Spleen (tissue), 11 donors: ENCODE measurements around the gene ARTN. TPM values are rescaled to one million over a fixed set of nuclear protein-coding genes. Genes with fewer than 3 reads are reported as not detected.
A peak's percentile ranks its signal among the peaks of the same experiment; 100 is the strongest.

Source experiments
- DNase-seq: peaks from one replicate; pipeline ENCODE4 v3.0.0-alpha.2; 2020
- H3K27ac ChIP-seq, 8 donors: fragments of 200-600 bp; sonication (generic) in 7 of 8; 1 replicate in 4 of 8; 2 replicates in 4 of 8; pipeline versions ENCODE4 v1.5.0 to v1.8.0; 2016 to 2021; ENCODE audit warnings: inconsistent platforms in 4 of 8, mild to moderate bottlenecking in 4 of 8, moderate library complexity in 1 of 8
- H3K27me3 ChIP-seq, 7 donors: fragments of 200-600 bp; sonication (generic) in 6 of 7; replicated peaks in 1 of 7; 1 replicate in 4 of 7; 2 replicates in 3 of 7; pipeline versions ENCODE4 v1.5.0 to v1.8.0; 2016 to 2021; ENCODE audit warnings: inconsistent platforms in 3 of 7, mild to moderate bottlenecking in 1 of 7
- H3K36me3 ChIP-seq, 6 donors: fragments of 200-600 bp; sonication (generic) in 5 of 6; 1 replicate in 4 of 6; 2 replicates in 2 of 6; pipeline versions ENCODE4 v1.5.0 to v1.8.0; 2016 to 2021; ENCODE audit warnings: inconsistent platforms in 2 of 6
- H3K4me1 ChIP-seq, 6 donors: fragments of 200-600 bp; sonication (generic) in 5 of 6; 1 replicate in 3 of 6; 2 replicates in 3 of 6; pipeline versions ENCODE4 v1.5.0 to v1.8.0; 2016 to 2021; ENCODE audit warnings: inconsistent platforms in 3 of 6
- H3K4me3 ChIP-seq, 8 donors: fragments of 200-600 bp; sonication (generic) in 7 of 8; 1 replicate in 4 of 8; 2 replicates in 4 of 8; pipeline versions ENCODE4 v1.5.0 to v1.8.0; 2016 to 2021; ENCODE audit warnings: inconsistent platforms in 4 of 8, mild to moderate bottlenecking in 4 of 8, moderate library complexity in 2 of 8
- H3K9me3 ChIP-seq, 8 donors: fragments of 200-600 bp; sonication (generic) in 7 of 8; 1 replicate in 4 of 8; 2 replicates in 4 of 8; pipeline versions ENCODE4 v1.5.0 to v1.8.0; 2016 to 2021; ENCODE audit warnings: inconsistent platforms in 4 of 8
- POLR2A ChIP-seq, 3 donors: fragments of 450-650 bp; IDR thresholded peaks; one replicate each; pipeline ENCODE4 v1.5.1; 2017; ENCODE audit warnings: antibody characterized with exemption in 3 of 3, mild to moderate bottlenecking in 1 of 3
- POLR2AphosphoS5 ChIP-seq, 3 donors: sonication (generic); formaldehyde crosslinking; IDR thresholded peaks; one replicate each; pipeline ENCODE4 v1.5.1; 2017; ENCODE audit warnings: antibody characterized with exemption in 3 of 3
- WGBS, 5 donors: extraction: QIAGEN DNeasy Blood & Tissue Kit in 3 of 5; methylation state at CpG; one replicate each; pipeline versions ENCODE4 v1.1.5 to v1.1.7; 2013 to 2018; 5-methylcytosine and 5-hydroxymethylcytosine counted together
- intact Hi-C: fragments of 100-400 bp; cut with DNase I; formaldehyde crosslinking; loops from one replicate; pipeline ENCODE4 v1.15.0; 2023; ENCODE audit warnings: low total_unique reads
- polyA plus RNA-seq, 3 donors: library from polyadenylated mRNA; stranded (reverse); fragments of 200-250 nt; gene quantifications; one replicate each; pipeline ENCODE4 v1.2.1, GENCODE V29; 2013
- total RNA-seq, 7 donors: library from RNA; depleted of rRNA in 3 of 7; stranded (reverse); fragments of >200 nt in 3 of 7; fragmentation: NEBNext Ultra II Directional in 4 of 7; extraction: Animal tissue kit (Norgen Biotek cat#: 25700) in 4 of 7; gene quantifications; one replicate each; pipeline versions ENCODE4 v1.1.0 to v1.2.1, GENCODE V29; 2016 to 2021
- TF ChIP-seq, protein P1 (sequence below), 11 experiments: fragments of 200-600 bp in 7 of 11; fragments of 450-650 bp in 4 of 11; sonication (generic) in 4 of 11; IDR thresholded peaks in 8 of 11; conservative IDR thresholded peaks in 3 of 11; 1 replicate in 7 of 11; 2 replicates in 4 of 11; pipeline versions ENCODE4 v1.4.0 to v1.8.0; 2016 to 2021; ENCODE audit warnings: antibody characterized with exemption in 11 of 11, inconsistent platforms in 4 of 11, mild to moderate bottlenecking in 1 of 11
- donor health status: healthy with polysubstance abuse.
- donor health status: DM: no; HTN: no; CAD: no; lungs with moderate emphysema.
- donor health status: DM: no; HTN: no; CAD: no.
- donor health status: Bipolar disorder and iron deficiency.
- donor health status: healthy.
- donor health status: DM: no; HTN: no; CAD: no.
- donor health status: DM: yes; HTN: yes; CAD: no.

ARTN gene
- total and polyA plus RNA-seq, 10 donors: 0.35 to 2.1 (median 0.72) TPM; not detected in 4

DNA sequence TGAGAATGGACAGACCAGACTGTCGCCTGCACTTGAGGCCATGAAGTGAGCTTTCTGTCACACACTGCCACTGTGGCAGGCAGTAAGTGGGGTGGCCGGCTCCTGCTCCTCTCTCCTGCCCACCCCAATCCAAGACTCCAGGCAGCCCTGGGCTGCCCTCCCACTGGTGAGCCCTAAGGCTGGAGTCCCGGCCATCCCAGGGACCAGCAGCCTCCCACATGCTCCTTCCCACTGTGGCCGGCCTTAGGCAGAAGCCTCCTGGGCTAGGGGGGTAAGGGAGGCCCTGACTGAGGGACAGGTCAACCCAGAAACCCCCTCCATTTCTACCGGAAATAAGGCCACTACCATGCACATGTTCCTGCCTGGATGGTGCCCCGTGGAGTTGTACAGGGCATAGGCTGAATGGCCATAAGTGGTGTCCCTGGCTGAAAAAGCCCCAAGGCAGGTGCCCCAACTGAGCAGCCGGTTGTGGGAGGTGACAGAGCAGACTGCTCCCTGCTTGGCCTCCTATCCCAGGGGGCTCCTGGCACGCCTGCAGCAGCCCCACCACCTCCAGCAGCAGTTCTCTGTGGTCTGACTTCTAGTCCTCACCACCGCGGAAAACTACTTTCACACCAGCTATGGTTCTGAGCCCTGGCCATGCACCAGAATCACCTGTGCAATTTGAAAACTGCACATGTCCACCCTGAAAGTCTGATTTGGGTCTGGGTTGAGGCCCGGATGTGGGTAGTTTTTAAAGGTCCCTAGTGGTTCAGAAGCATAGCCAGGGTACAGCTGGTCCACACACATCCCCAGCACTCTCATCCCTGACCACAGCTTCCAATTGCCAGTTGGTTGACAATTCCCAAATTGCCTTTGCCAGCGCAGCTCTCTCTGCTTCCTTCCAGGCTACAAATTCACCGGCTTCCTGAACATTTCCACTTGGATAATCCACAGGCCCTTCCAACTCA, 1.6 kb upstream of the ARTN start:
- Histone ChIP-seq H3K4me3 (no peak overlapping the region), H3K4me1 (peaks cover 7 to 41% (median 34%) of the 10 kb centered on the region in 6 donors), H3K36me3 (peaks cover 0 to 12% (median 2%) of the 10 kb centered on the region in 6 donors), H3K27ac (no peak overlapping the region), H3K27me3 (peaks cover 0 to 47% (median 31%) of the 10 kb centered on the region in 7 donors), H3K9me3 (no peaks in the 10 kb centered on the region)
- DNase-seq: no peak
- intact Hi-C loops: loop anchor here (5.0 to 10.0 kb wide), 2 partner anchors 170 to 407 kb away; no protein-coding TSS in a partner anchor
- TF ChIP-seq POLR2A (IDR thresholded peaks at IDR 0.05) (no peak), POLR2AphosphoS5 (IDR thresholded peaks at IDR 0.05) (no peak)
- TF ChIP-seq, protein P1, sequence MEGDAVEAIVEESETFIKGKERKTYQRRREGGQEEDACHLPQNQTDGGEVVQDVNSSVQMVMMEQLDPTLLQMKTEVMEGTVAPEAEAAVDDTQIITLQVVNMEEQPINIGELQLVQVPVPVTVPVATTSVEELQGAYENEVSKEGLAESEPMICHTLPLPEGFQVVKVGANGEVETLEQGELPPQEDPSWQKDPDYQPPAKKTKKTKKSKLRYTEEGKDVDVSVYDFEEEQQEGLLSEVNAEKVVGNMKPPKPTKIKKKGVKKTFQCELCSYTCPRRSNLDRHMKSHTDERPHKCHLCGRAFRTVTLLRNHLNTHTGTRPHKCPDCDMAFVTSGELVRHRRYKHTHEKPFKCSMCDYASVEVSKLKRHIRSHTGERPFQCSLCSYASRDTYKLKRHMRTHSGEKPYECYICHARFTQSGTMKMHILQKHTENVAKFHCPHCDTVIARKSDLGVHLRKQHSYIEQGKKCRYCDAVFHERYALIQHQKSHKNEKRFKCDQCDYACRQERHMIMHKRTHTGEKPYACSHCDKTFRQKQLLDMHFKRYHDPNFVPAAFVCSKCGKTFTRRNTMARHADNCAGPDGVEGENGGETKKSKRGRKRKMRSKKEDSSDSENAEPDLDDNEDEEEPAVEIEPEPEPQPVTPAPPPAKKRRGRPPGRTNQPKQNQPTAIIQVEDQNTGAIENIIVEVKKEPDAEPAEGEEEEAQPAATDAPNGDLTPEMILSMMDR (IDR thresholded peaks at IDR 0.05 in 8 of 11, conservative IDR thresholded peaks at IDR 0.05 in 3 of 11): no peak
- WGBS, 5 donors: 80 to 94% (median 90%) methylated on average over 10 to 13 of the region's 13 CpGs

DNA sequence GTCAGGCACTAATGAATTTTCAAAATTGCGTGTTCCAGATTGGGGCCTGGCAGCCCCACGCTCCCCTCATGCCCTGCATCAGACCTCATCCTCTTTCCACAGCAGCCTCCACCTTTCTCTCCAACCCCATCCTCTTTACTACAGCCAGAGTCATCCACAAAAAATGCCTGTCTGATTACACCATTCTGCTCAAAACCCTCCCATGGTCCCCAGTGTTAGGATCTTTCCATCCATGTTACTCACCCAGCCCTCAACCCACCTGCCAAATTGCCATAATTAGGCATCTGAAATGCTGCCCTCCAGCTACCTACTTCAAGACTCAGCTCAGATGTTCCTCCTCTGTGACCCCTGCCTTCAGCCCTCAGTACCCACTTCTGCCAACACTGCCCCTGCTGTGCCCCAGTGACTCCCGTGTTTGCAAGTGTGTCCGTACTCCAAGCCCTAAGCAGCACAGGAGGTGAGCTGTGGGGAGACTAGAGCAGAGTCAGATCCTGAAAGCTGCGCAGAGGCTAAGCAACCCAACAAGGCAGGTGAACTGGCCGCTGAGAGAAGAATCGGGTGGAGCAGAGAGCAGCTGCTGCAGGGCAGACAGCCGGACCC, 715 bp upstream of the ARTN start:
- peaks cover 0 to 47% (median 31%) of the 10 kb centered on the region in 7 donors for H3K27me3 ChIP-seq
- intact Hi-C loops: loop anchor here (5.0 to 10.0 kb wide), 2 partner anchors 171 to 408 kb away; no protein-coding TSS in a partner anchor
- no peak overlapping the region for H3K27ac ChIP-seq
- H3K4me3 ChIP-seq: peak overlapping the region in 4 of 8 donors; percentile 10 to 52 (median 20)
- 28 to 37% (median 34%) methylated on average over 8 of the region's 8 CpGs for WGBS, 5 donors
- DNase-seq: no peak
- TF ChIP-seq POLR2A (IDR thresholded peaks at IDR 0.05): no peak
- no peak for TF ChIP-seq POLR2AphosphoS5 (IDR thresholded peaks at IDR 0.05)
- TF ChIP-seq, protein P1 (IDR thresholded peaks at IDR 0.05 in 8 of 11, conservative IDR thresholded peaks at IDR 0.05 in 3 of 11): no peak
- H3K9me3 ChIP-seq: no peaks in the 10 kb centered on the region
- H3K4me1 ChIP-seq: peaks cover 7 to 41% (median 34%) of the 10 kb centered on the region in 6 donors
- peaks cover 0 to 12% (median 2%) of the 10 kb centered on the region in 6 donors for H3K36me3 ChIP-seq

DNA sequence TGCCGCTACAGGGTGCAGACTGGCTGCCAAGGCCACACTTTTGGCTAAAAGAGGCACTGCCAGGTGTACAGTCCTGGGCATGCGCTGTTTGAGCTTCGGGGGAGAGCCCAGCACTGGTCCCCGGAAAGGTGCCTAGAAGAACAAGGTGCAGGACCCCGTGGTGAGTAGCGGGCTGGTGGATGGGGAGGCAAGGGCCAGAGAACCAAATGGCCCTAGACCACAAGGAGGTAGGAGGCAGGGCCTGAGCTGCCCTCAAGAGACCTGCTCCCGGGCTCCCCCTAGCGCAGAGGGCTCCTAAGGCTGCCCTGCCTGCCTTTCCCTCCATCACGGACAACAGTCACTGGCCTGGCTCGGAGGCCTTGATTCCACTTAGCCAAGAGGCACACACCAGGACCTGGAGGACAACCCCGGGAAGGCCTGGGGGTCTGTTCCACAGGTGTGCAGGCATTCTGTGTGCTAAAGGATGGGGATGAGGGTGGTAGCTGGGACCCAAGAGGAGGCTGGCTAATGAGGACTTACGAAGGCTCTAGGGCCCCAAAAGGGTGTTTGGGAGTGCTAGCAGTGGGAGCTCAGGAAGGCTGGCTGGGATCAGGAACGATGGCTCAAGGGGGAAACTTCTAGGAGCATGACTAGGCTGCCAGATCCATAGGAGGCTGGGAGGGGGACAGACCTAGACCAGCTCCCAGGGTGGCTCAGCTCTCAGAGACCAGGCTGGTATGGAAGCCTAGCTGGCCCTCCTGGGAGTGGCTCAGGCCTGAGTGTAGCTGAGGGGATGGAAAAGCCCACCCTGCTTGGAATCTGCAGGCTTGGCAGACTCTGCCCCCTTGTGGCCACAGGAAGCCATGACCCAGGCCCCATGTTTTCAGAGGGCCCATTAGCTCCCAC, 742 bp downstream of the ARTN start:
- peak overlapping the region in 2 of 8 donors; percentile 15 to 52 for H3K4me3 ChIP-seq
- no peak overlapping the region for H3K27ac ChIP-seq
- peak; percentile 87 for DNase-seq
- H3K27me3 ChIP-seq: peaks cover 0 to 47% (median 31%) of the 10 kb centered on the region in 7 donors
- WGBS, 5 donors: 26 to 44% (median 29%) methylated on average over 9 to 13 of the region's 13 CpGs
- intact Hi-C loops: loop anchor here (5.0 to 10.0 kb wide), 2 partner anchors 172 to 410 kb away; no protein-coding TSS in a partner anchor
- TF ChIP-seq POLR2AphosphoS5 (IDR thresholded peaks at IDR 0.05) (no peak), POLR2A (IDR thresholded peaks at IDR 0.05) (no peak)
- TF ChIP-seq, protein P1 (IDR thresholded peaks at IDR 0.05 in 8 of 11, conservative IDR thresholded peaks at IDR 0.05 in 3 of 11): peak; percentile 65 to 90 (median 76)
- H3K36me3 ChIP-seq: peaks cover 0 to 12% (median 2%) of the 10 kb centered on the region in 6 donors
- peaks cover 7 to 41% (median 34%) of the 10 kb centered on the region in 6 donors for H3K4me1 ChIP-seq
- no peaks in the 10 kb centered on the region for H3K9me3 ChIP-seq
